Colonic mucosa (tissue), 4 donors: Measurements from ENCODE around the gene ZNF629. TPM values are rescaled to one million over a fixed set of nuclear protein-coding genes. Genes with fewer than 3 reads are reported as not detected.
"Not testable (repeated sequence)": the region's sequence is repeated elsewhere in the genome, so short reads cannot be mapped to it uniquely, and the experiment has no call there.

Experiments used
- DNase-seq: peaks from one replicate; pipeline ENCODE4 v3.0.0-alpha.2; 2020
- H3K27ac ChIP-seq: fragments of 200-600 bp; one replicate; pipeline ENCODE4 v1.8.0; 2021
- H3K27me3 ChIP-seq: fragments of 200-600 bp; one replicate; pipeline ENCODE4 v1.8.0; 2021
- H3K36me3 ChIP-seq: fragments of 200-600 bp; one replicate; pipeline ENCODE4 v1.8.0; 2021
- H3K4me1 ChIP-seq: fragments of 200-600 bp; one replicate; pipeline ENCODE4 v1.8.0; 2021; ENCODE audit warnings: mild to moderate bottlenecking
- H3K4me3 ChIP-seq: fragments of 200-600 bp; one replicate; pipeline ENCODE4 v1.8.0; 2021
- H3K9ac ChIP-seq, 2 donors: one replicate each; pipeline ENCODE4 v1.7.0; 2013; ENCODE audit warnings: control low read depth in 2 of 2, low read depth in 2 of 2, low read length in 2 of 2
- H3K9me3 ChIP-seq: fragments of 200-600 bp; one replicate; pipeline ENCODE4 v1.8.0; 2021
- intact Hi-C: fragments of 100-400 bp; cut with DNase I; formaldehyde crosslinking; loops from one replicate; pipeline ENCODE4 v1.14.1; 2022
- total RNA-seq, 2 donors: library from RNA; stranded (reverse); fragmentation: NEBNext Ultra II Directional in 1 of 2; extraction: Animal tissue kit (Norgen Biotek cat#: 25700) in 1 of 2; gene quantifications; one replicate each; pipeline ENCODE4 v1.2.1, GENCODE V29; 2021
- TF ChIP-seq, protein P1 (sequence below): fragments of 200-600 bp; IDR thresholded peaks from one replicate; pipeline ENCODE4 v1.8.0; 2022; ENCODE audit warnings: antibody characterized with exemption, mild to moderate bottlenecking
- donor health status: healthy.
- donor health status: DM: no; HTN: no; CAD: no.
- donor health status: DM: no; HTN: no; CAD: no.

The ZNF629 gene
- total RNA-seq = 10 to 100 TPM; 11.8 to 15.2 TPM

GRCh38 chr16:30786936-30787612 lies at the start of gene ZNF629:
Gene ZNF629 (minus strand): TSS chr16:30787205. CDS start chr16:30784482, 2,723 bp downstream.
- Histone ChIP-seq H3K4me3 (peak within 1 kb of the TSS; percentile 83), H3K9ac (peak within 1 kb of the TSS; percentile 96), H3K4me1 (peaks cover 8% of the 10 kb centered on the region), H3K9me3 (no peaks in the 10 kb centered on the region), H3K36me3 (peaks cover 3% of the 10 kb centered on the region), H3K27me3 (no peaks in the 10 kb centered on the region), H3K27ac (peak within 1 kb of the TSS; percentile 64)
- DNase-seq = peak; percentile 75
- TF ChIP-seq, protein P1, sequence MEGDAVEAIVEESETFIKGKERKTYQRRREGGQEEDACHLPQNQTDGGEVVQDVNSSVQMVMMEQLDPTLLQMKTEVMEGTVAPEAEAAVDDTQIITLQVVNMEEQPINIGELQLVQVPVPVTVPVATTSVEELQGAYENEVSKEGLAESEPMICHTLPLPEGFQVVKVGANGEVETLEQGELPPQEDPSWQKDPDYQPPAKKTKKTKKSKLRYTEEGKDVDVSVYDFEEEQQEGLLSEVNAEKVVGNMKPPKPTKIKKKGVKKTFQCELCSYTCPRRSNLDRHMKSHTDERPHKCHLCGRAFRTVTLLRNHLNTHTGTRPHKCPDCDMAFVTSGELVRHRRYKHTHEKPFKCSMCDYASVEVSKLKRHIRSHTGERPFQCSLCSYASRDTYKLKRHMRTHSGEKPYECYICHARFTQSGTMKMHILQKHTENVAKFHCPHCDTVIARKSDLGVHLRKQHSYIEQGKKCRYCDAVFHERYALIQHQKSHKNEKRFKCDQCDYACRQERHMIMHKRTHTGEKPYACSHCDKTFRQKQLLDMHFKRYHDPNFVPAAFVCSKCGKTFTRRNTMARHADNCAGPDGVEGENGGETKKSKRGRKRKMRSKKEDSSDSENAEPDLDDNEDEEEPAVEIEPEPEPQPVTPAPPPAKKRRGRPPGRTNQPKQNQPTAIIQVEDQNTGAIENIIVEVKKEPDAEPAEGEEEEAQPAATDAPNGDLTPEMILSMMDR = no peak
- intact Hi-C loops = loop anchor here (2.0 kb wide), 1 partner anchor 18 kb away; no protein-coding TSS in a partner anchor

DNA sequence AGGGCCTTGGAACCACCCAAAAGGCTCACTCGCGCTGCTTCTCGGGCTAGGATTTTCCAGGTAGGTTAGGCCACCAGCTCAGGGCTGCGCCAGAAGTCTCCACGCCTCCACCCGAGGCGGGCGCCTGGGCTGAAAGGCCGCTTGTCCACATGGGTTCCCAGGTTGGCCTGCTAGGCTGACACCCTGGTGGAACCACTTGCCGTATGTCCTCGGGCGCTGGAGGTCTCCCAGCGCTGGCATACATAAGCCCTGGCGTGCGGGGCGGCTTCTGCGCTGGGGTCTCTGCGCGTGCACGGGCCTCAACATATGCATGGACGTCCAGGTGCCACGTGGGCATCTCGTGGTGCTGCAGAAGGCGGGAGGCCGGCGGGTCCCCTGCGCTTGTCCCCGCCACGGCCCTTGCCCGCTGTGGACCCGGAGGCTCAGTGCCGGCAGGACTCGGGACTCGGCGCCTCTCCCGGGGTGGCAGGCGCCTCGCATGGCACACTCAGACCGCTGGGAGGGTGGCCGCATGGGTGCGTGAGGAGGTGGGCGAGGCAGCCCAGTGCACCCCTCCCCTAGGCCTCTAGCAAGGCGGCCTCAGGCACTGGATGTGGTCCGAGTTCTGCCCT lies 47.2 kb upstream of the ZNF629 start:
- H3K9ac ChIP-seq = no peak overlapping the region
- no peaks in the 10 kb centered on the region for H3K36me3 ChIP-seq
- no peak overlapping the region for H3K27ac ChIP-seq
- TF ChIP-seq, protein P1 = no peak
- peaks cover 3% of the 10 kb centered on the region for H3K4me1 ChIP-seq
- no peaks in the 10 kb centered on the region for H3K9me3 ChIP-seq
- H3K4me3 ChIP-seq = no peak overlapping the region
- no peaks in the 10 kb centered on the region for H3K27me3 ChIP-seq
- intact Hi-C loops = no loop called here
- no peak for DNase-seq

- no peak for DNase-seq
- no peak overlapping the region for H3K4me3 ChIP-seq
- H3K36me3 ChIP-seq = no peaks in the 10 kb centered on the region
- intact Hi-C loops = no loop called here
- no peak overlapping the region for H3K27ac ChIP-seq
- no peaks in the 10 kb centered on the region for H3K27me3 ChIP-seq
- H3K4me1 ChIP-seq = no peaks in the 10 kb centered on the region
- H3K9me3 ChIP-seq = no peaks in the 10 kb centered on the region
- H3K9ac ChIP-seq = no peak overlapping the region
- TF ChIP-seq, protein P1 = no peak
Observed at GRCh38 chr16:30830072-30830417, 43.0 kb upstream of the ZNF629 start.

GRCh38 chr16:30829130-30830071 lies 42.4 kb upstream of the ZNF629 start:
- H3K9me3 ChIP-seq = no peaks in the 10 kb centered on the region
- no peak overlapping the region for H3K9ac ChIP-seq
- no peaks in the 10 kb centered on the region for H3K36me3 ChIP-seq
- no peak overlapping the region for H3K27ac ChIP-seq
- intact Hi-C loops = no loop called here
- TF ChIP-seq, protein P1 = no peak
- no peak overlapping the region for H3K4me3 ChIP-seq
- no peaks in the 10 kb centered on the region for H3K27me3 ChIP-seq
- DNase-seq = peak; percentile 78
- H3K4me1 ChIP-seq = no peaks in the 10 kb centered on the region

- intact Hi-C loops = no loop called here
- H3K27ac ChIP-seq = peak overlapping the region; percentile 61
- H3K9me3 ChIP-seq = no peaks in the 10 kb centered on the region
- TF ChIP-seq, protein P1 = no peak
- DNase-seq = no peak
- no peaks in the 10 kb centered on the region for H3K36me3 ChIP-seq
- no peak overlapping the region for H3K4me3 ChIP-seq
- H3K27me3 ChIP-seq = no peaks in the 10 kb centered on the region
- H3K9ac ChIP-seq = no peak overlapping the region
- H3K4me1 ChIP-seq = no peaks in the 10 kb centered on the region
Observed at GRCh38 chr16:30821891-30822290, 34.9 kb upstream of the ZNF629 start.

DNA sequence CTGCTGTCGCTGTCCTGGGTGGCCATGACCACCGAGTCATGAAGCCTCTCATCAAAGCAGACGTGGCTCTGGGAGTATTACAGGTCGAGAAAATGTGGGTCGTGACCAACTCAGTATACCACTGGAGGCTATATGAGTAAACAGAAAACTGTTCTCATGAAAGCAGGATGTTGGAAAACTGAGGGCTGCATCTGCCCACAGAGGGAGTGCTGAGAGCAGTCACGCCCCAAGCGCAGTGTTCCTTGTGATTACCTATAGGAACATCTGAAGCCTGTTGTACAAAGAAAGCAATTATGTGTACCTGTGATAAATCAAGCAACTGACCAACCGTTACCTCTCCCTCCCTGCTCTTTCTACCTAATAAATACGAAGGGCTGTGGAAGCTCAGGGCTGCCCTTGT lies 34.4 kb upstream of the ZNF629 start:
- H3K4me1 ChIP-seq, H3K27me3 ChIP-seq, DNase-seq, H3K36me3 ChIP-seq, H3K4me3 ChIP-seq, intact Hi-C loops, H3K9me3 ChIP-seq: not testable (repeated sequence)
- Histone ChIP-seq H3K27ac (peak overlapping the region; percentile 61), H3K9ac (peak overlapping the region in 1 of 2 donors; percentile 66)
